Brain microvascular endothelial cell (primary cell): Measurements from ENCODE around the gene TBC1D1.

Experiments used
- DNase-seq: peaks from one replicate; pipeline ENCODE4 v3.0.0-alpha.2; 2020
- H3K27ac ChIP-seq: fragments of 250-450 bp; sonication (Bioruptor Pico); 2 replicates; pipeline ENCODE4 v1.5.1; 2020; ENCODE audit warnings: mild to moderate bottlenecking, moderate library complexity
- H3K27me3 ChIP-seq: fragments of 250-450 bp; sonication (Bioruptor Pico); replicated peaks from 2 replicates; pipeline ENCODE4 v1.5.1; 2020; ENCODE audit warnings: mild to moderate bottlenecking
- H3K36me3 ChIP-seq: fragments of 250-450 bp; sonication (Bioruptor Pico); replicated peaks from 2 replicates; pipeline ENCODE4 v1.5.1; 2020; ENCODE audit warnings: mild to moderate bottlenecking
- H3K4me3 ChIP-seq: 2 replicates; pipeline ENCODE4 v1.5.1; 2011; ENCODE audit warnings: low read depth, mild to moderate bottlenecking, control low read depth, low read length, moderate library complexity
- CTCF ChIP-seq: IDR thresholded peaks from 2 replicates; pipeline ENCODE4 v1.5.1; 2011; ENCODE audit warnings: low read depth, mild to moderate bottlenecking, moderate library complexity, low read length, control low read depth, inconsistent platforms; ENCODE audit errors: missing control alignments
- in situ Hi-C: cut with HindIII; loops from 2 replicates; pipeline ENCODE4 v1.10.0; 2017; ENCODE audit warnings: low sequenced_read_pairs, low pct_ligation_motif_present

Gene TBC1D1

GRCh38 chr4:37976507-37976906 is 85.6 kb downstream of the TBC1D1 start:
- Histone ChIP-seq H3K27me3 (no peaks in the 10 kb centered on the region), H3K4me3 (peak overlapping the region; percentile 64), H3K27ac (no peak overlapping the region), H3K36me3 (no peaks in the 10 kb centered on the region)
- in situ Hi-C loops = no loop called here
- TF ChIP-seq CTCF = no peak
- DNase-seq = no peak

- no peak for TF ChIP-seq CTCF
- Histone ChIP-seq H3K27me3 (no peaks in the 10 kb centered on the region), H3K4me3 (peak overlapping the region; percentile 64), H3K27ac (peak overlapping the region; percentile 69), H3K36me3 (no peaks in the 10 kb centered on the region)
- in situ Hi-C loops = no loop called here
- DNase-seq = no peak
Measured at GRCh38 chr4:37976991-37977470, 86.1 kb downstream of the TBC1D1 start.

GRCh38 chr4:37977471-37978247 is 86.8 kb downstream of the TBC1D1 start:
- H3K27ac ChIP-seq = peak overlapping the region; percentile 69
- no peaks in the 10 kb centered on the region for H3K36me3 ChIP-seq
- H3K27me3 ChIP-seq = no peaks in the 10 kb centered on the region
- DNase-seq = peak; percentile 42
- H3K4me3 ChIP-seq = peak overlapping the region; percentile 64
- peak; percentile 70 for TF ChIP-seq CTCF
- in situ Hi-C loops = no loop called here

GRCh38 chr4:37978248-37978924 is 87.5 kb downstream of the TBC1D1 start:
- DNase-seq = no peak
- H3K27ac ChIP-seq = no peak overlapping the region
- H3K27me3 ChIP-seq = no peaks in the 10 kb centered on the region
- H3K4me3 ChIP-seq = peak overlapping the region; percentile 64
- in situ Hi-C loops = no loop called here
- no peaks in the 10 kb centered on the region for H3K36me3 ChIP-seq
- no peak for TF ChIP-seq CTCF

GRCh38 chr4:37980246-37980645 is 89.4 kb downstream of the TBC1D1 start:
- Histone ChIP-seq H3K36me3 (no peaks in the 10 kb centered on the region), H3K27me3 (no peaks in the 10 kb centered on the region), H3K27ac (no peak overlapping the region), H3K4me3 (no peak overlapping the region)
- in situ Hi-C loops = no loop called here
- no peak for DNase-seq
- no peak for TF ChIP-seq CTCF
